K562 (cell line): ENCODE results near the gene FZD10. TPM values are rescaled to one million over a fixed set of nuclear protein-coding genes. Genes with fewer than 3 reads are reported as not detected.

ENCODE experiments used
- CCNT2 ChIP-seq: IDR thresholded peaks from 2 replicates; pipeline ENCODE4 v1.6.1; 2011; ENCODE audit warnings: borderline replicate concordance, low read depth, mild to moderate bottlenecking, moderate library complexity, mixed read lengths, low read length; ENCODE audit not compliant: insufficient read length; ENCODE audit errors: extremely low read depth
- ETS1 ChIP-seq: conservative IDR thresholded peaks from 2 replicates; pipeline ENCODE4 v1.6.1; 2011; ENCODE audit warnings: low read depth, mild to moderate bottlenecking, low read length; ENCODE audit not compliant: control insufficient read depth
- KAT7 ChIP-seq: sonication (generic); formaldehyde crosslinking; IDR thresholded peaks from 2 replicates; pipeline ENCODE4 v1.8.0; 2022; ENCODE audit warnings: missing genetic modification reagents, mild to moderate bottlenecking, borderline replicate concordance
- TBL1XR1 ChIP-seq, 2 experiments: IDR thresholded peaks; 2 replicates each; pipeline ENCODE4 v1.6.1; 2012; ENCODE audit warnings: improper control_type of control experiment in 2 of 2, low read length in 2 of 2, mild to moderate bottlenecking in 1 of 2
- UBTF ChIP-seq, 2 experiments: IDR thresholded peaks; 2 replicates each; pipeline ENCODE4 v1.6.1; 2012; ENCODE audit warnings: improper control_type of control experiment in 2 of 2, low read depth in 2 of 2, low read length in 2 of 2, borderline replicate concordance in 1 of 2
- polyA plus RNA-seq, 8 experiments: library from polyadenylated mRNA; depleted of rRNA in 4 of 8; stranded (reverse) in 5 of 8; unstranded in 3 of 8; fragments of >200 nt; fragmentation: Nextera tagmentation in 2 of 8; fragmentation: Illumina TruSeq in 1 of 8; extraction: Ambion mirVana in 2 of 8; extraction: Trizol in 1 of 8; gene quantifications; 2 replicates each; pipeline versions ENCODE4 v1.2.1 to v1.2.3, GENCODE V29; 2011 to 2014; ENCODE audit warnings: inconsistent platforms in 1 of 8, missing spikeins in 1 of 8
- total RNA-seq, 7 experiments: library from RNA; depleted of rRNA in 6 of 7; stranded (reverse); fragments of >200 nt in 6 of 7; fragmentation: Illumina TruSeq in 2 of 7; extraction: Trizol in 2 of 7; gene quantifications; 2 replicates each; pipeline versions ENCODE4 v1.2.1 to v1.2.3, GENCODE V29; 2011 to 2021; ENCODE audit warnings: low replicate concordance in 1 of 7

Gene FZD10
- total and polyA plus RNA-seq, 9 of the 15 experiments (the other 6 are each of a cell fraction or from before 2014, with no cell fraction given), result not detected

GRCh38 chr12:130183585-130184370, 21.5 kb downstream of the FZD10 start (continued):
- TF ChIP-seq UBTF (IDR thresholded peaks at IDR 0.05; ENCODE audit: borderline replicate concordance in 1 of 2, low read depth in 2 of 2, low read length in 2 of 2) (no peak), CCNT2 (no peak), ETS1 (no peak), KAT7 (no peak), TBL1XR1 (IDR thresholded peaks at IDR 0.05; ENCODE audit: low read length in 2 of 2) (no peak)
